Measurements from ENCODE around the gene USHBP1. TPM values are rescaled to one million over a fixed set of nuclear protein-coding genes. Genes with fewer than 3 reads are reported as not detected.

USHBP1 gene
- total RNA-seq, 1 experiment from 2014 or later = 6.4 TPM

DNA sequence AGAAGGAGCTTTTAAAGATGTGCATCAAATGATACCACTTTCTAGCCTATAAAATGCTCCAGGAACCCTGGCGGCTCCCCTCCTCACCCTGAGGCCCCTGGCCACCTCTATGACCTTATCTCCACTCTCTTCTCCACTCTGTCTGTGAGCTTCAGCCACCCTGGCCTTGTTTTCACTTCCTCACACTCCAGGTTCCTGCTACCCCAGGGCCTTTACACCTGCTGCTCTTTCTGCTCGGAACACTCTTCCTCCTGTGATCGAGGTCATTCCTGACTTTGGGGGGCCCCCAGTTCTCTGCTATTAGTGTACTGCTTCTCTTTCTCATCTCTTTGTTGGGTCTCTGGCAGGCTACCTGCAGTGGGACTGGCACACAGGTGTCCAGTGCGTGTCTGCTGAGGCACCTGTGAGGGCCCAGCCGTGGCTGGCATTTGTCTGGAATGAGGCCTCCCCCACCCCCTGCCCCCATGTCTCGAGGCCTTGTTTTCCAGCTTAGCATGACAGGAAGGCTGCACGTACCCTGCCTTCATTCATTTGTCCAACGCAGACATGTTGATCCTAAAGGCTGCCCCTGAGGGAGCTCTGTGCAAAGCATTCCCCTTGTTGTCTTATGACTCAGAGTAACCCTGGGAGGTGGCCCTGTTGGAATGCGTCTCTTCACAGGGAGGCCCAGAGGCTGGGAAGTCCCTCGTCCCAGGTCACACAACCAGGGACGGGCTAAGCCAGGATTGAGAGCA is 47.1 kb upstream of the USHBP1 start:
- Histone ChIP-seq H2BK120ac (ENCODE audit: low read depth, low read length, poor library complexity, severe bottlenecking) (no peak overlapping the region), H3K23ac (ENCODE audit: insufficient read length, low read depth, low read length) (no peak overlapping the region), H3K4ac (ENCODE audit: low read depth, low read length) (no peak overlapping the region), H2BK20ac (ENCODE audit: low read depth, low read length, poor library complexity, severe bottlenecking) (no peak overlapping the region), H3K56ac (ENCODE audit: insufficient read length, low read depth, low read length) (no peak overlapping the region), H2BK15ac (ENCODE audit: low read depth, low read length) (no peak overlapping the region), H3K27ac (ENCODE audit: insufficient read length, low read depth, low read length) (no peak overlapping the region), H2BK12ac (ENCODE audit: insufficient read length, low read depth, low read length) (no peak overlapping the region), H4K20me1 (ENCODE audit: control insufficient read depth, insufficient read depth, insufficient read length) (no peaks in the 10 kb centered on the region), H4K91ac (ENCODE audit: insufficient read length, low read depth, low read length) (no peak overlapping the region), H3T11ph (ENCODE audit: low read length) (no peak overlapping the region), H2BK5ac (ENCODE audit: insufficient read length, low read length) (no peak overlapping the region), H3K4me1 (ENCODE audit: insufficient read depth, low read length) (no peaks in the 10 kb centered on the region), H3K9me3 (ENCODE audit: control insufficient read depth, low read depth, low read length) (no peaks in the 10 kb centered on the region), H3K4me2 (ENCODE audit: insufficient read depth, insufficient read length, low read length) (no peak overlapping the region), H3K14ac (ENCODE audit: insufficient read depth, low read length) (no peak overlapping the region), H4K8ac (replicated peaks; ENCODE audit: insufficient read length, low read depth, low read length) (no peak overlapping the region), H3K79me2 (ENCODE audit: insufficient read depth, low read length) (peaks cover 7% of the 10 kb centered on the region; the same call in 1 of the 2 replicates), H3K18ac (ENCODE audit: insufficient read length, low read depth, low read length) (no peak overlapping the region), H2AK5ac (ENCODE audit: insufficient read length, low read length) (no peak overlapping the region), H4K5ac (ENCODE audit: insufficient read length, low read depth, low read length) (no peak overlapping the region), H2AFZ (ENCODE audit: low read length) (no peak overlapping the region), H3K9ac (ENCODE audit: extremely low read depth, insufficient read length, low read length) (no peak overlapping the region), H3K27me3 (ENCODE audit: insufficient read depth, low read length) (no peaks in the 10 kb centered on the region), H3K79me1 (ENCODE audit: insufficient read depth, low read depth, low read length, poor library complexity, severe bottlenecking) (peaks cover 6% of the 10 kb centered on the region), H3K23me2 (ENCODE audit: insufficient read length, low read depth, low read length, poor library complexity, severe bottlenecking) (peaks cover 6% of the 10 kb centered on the region)
- Mint-ChIP-seq H3K4me1 (peaks cover 16 to 18% of the 10 kb centered on the region in 2 experiments), H3K9me3 (no peaks in the 10 kb centered on the region), H3K27ac (peak overlapping the region in 2 of 3 experiments; percentile 33 to 87; a peak in 5 of 7 replicates), H3K4me3 (peak overlapping the region; percentile 51 to 52; a peak in 4 of 5 replicates), H3K27me3 (ENCODE audit: low read depth) (no peaks in the 10 kb centered on the region), H3K36me3 (ENCODE audit: insufficient read depth in 1 of 3, low read depth in 3 of 3) (peaks cover 14 to 35% (median 31%) of the 10 kb centered on the region in 3 experiments; a peak in 6 of 7 replicates)
- DNase-seq = no peak
- TF ChIP-seq, protein P1, sequence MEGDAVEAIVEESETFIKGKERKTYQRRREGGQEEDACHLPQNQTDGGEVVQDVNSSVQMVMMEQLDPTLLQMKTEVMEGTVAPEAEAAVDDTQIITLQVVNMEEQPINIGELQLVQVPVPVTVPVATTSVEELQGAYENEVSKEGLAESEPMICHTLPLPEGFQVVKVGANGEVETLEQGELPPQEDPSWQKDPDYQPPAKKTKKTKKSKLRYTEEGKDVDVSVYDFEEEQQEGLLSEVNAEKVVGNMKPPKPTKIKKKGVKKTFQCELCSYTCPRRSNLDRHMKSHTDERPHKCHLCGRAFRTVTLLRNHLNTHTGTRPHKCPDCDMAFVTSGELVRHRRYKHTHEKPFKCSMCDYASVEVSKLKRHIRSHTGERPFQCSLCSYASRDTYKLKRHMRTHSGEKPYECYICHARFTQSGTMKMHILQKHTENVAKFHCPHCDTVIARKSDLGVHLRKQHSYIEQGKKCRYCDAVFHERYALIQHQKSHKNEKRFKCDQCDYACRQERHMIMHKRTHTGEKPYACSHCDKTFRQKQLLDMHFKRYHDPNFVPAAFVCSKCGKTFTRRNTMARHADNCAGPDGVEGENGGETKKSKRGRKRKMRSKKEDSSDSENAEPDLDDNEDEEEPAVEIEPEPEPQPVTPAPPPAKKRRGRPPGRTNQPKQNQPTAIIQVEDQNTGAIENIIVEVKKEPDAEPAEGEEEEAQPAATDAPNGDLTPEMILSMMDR (conservative IDR thresholded peaks at IDR 0.05) = no peak
- no CpG with 5 or more reads among the region's 11 CpGs for WGBS (ENCODE audit: extremely low coverage, insufficient read length, low lambda C conversion rate)

All from H9 (cell line).